HG02623 (cell line): ENCODE data around the gene PCDHGA12.

Experiments
- ATAC-seq: cut with Tn5 transposase; IDR thresholded peaks from one replicate; pipeline ENCODE4 v1.9.1; 2021; ENCODE audit warnings: moderate library complexity; ENCODE audit not compliant: unreplicated experiment

The PCDHGA12 gene

GRCh38 chr5:141439411-141440141, 9.3 kb downstream of the PCDHGA12 start:
- ATAC-seq, result no peak

- ATAC-seq, result no peak
Observed at GRCh38 chr5:141440341-141440740, 10.0 kb downstream of the PCDHGA12 start.

GRCh38 chr5:141441571-141442170, 11.4 kb downstream of the PCDHGA12 start:
- ATAC-seq, result no peak

- ATAC-seq, result no peak
Observed at GRCh38 chr5:141465351-141465750, 35.0 kb downstream of the PCDHGA12 start.

- peak; percentile 97 for ATAC-seq
Observed at GRCh38 chr5:141475625-141476131, 45.4 kb downstream of the PCDHGA12 start, which contains the start of gene PCDHGC3. TSS of gene PCDHGC3 (plus strand) at chr5:141475966. CDS start at chr5:141476117, 151 bp downstream.

- ATAC-seq, result peak; percentile 22
Observed at GRCh38 chr5:141476132-141476911, 46.0 kb downstream of the PCDHGA12 start.

- ATAC-seq, result no peak
Observed at GRCh38 chr5:141477044-141477575, 46.8 kb downstream of the PCDHGA12 start.

GRCh38 chr5:141477815-141478214, 47.5 kb downstream of the PCDHGA12 start:
- no peak for ATAC-seq

- no peak for ATAC-seq
Observed at GRCh38 chr5:141478321-141478945, 48.1 kb downstream of the PCDHGA12 start.

GRCh38 chr5:141479776-141480175, 49.5 kb downstream of the PCDHGA12 start:
- no peak for ATAC-seq
